ENCODE results near the gene SHF. TPM values are rescaled to one million over a fixed set of nuclear protein-coding genes. Genes with fewer than 3 reads are reported as not detected.
A peak's percentile ranks its signal among the peaks of the same experiment; 100 is the strongest.

Gene SHF
- total RNA-seq, 2 experiments from 2014 or later, result 19.8 to 23.5 TPM

- DNase-seq (peak; percentile 59), ATAC-seq (peak; percentile 59)
- H3K4me3 Mint-ChIP-seq, result no peak overlapping the region
- H3K27me3 Mint-ChIP-seq, result no peaks in the 10 kb centered on the region
- H3K27ac Mint-ChIP-seq, result no peak overlapping the region
- intact Hi-C loops (cut with micrococcal nuclease), result no loop called here
- H3K4me1 Mint-ChIP-seq (ENCODE audit: low read depth), result peaks cover 19% of the 10 kb centered on the region
- peak; percentile 65 for TF ChIP-seq CTCF (IDR thresholded peaks at IDR 0.05)
- H3K9me3 Mint-ChIP-seq, result no peaks in the 10 kb centered on the region
- ChIA-PET POLR2A (interaction anchor here (0.6 to 5.3 kb wide), 6 partner anchors 8 to 21 kb away, joined by 3 to 33 read pairs (median 4); partner anchors contain the start of gene SHF), CTCF (interaction anchor here (0.8 to 13.1 kb wide), 4 partner anchors 8 to 21 kb away, joined by 3 to 131 read pairs (median 5); partner anchors contain the start of gene SHF)
- H3K36me3 Mint-ChIP-seq (ENCODE audit: low read depth), result peaks cover 4% of the 10 kb centered on the region
These were observed 8.4 kb downstream of the SHF start for GRCh38 chr15:45179221-45179985.

DNA sequence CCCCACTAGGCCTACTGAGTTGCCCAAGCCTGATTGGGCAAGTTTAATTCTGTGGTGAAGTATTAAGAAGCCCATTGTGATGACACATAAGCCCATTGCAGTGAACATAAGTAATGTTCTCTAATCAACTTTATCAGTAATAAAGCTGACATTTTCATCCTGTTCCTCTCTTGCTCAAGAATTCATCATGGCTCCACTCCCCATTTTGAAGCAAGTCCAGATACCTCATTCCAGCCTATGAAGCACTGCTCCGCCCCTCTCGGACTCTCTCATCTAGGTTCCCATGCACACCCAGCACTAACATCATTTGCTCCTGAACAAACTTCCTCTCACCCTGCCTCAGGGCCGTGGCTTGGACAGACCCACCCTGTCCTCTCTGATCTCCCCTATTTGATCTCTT, 10.5 kb downstream of the SHF start:
- POLR2A ChIA-PET, result interaction anchor here (1.1 to 2.5 kb wide), 2 partner anchors 10 to 11 kb away, joined by 3 to 7 read pairs; partner anchors contain the start of gene SHF
- CTCF ChIA-PET, result interaction anchor here (2.0 to 13.1 kb wide), 2 partner anchors 11 to 28 kb away, joined by 11 to 131 read pairs; no protein-coding TSS in a partner anchor
- peaks cover 6% of the 10 kb centered on the region for H3K36me3 Mint-ChIP-seq (ENCODE audit: low read depth)
- H3K4me1 Mint-ChIP-seq (ENCODE audit: low read depth), result peaks cover 13% of the 10 kb centered on the region
- intact Hi-C loops (cut with micrococcal nuclease), result no loop called here
- H3K27ac Mint-ChIP-seq, result no peak overlapping the region
- no peaks in the 10 kb centered on the region for H3K9me3 Mint-ChIP-seq
- DNase-seq (no peak), ATAC-seq (no peak)
- no peaks in the 10 kb centered on the region for H3K27me3 Mint-ChIP-seq
- TF ChIP-seq CTCF (IDR thresholded peaks at IDR 0.05), result no peak
- no peak overlapping the region for H3K4me3 Mint-ChIP-seq

DNA sequence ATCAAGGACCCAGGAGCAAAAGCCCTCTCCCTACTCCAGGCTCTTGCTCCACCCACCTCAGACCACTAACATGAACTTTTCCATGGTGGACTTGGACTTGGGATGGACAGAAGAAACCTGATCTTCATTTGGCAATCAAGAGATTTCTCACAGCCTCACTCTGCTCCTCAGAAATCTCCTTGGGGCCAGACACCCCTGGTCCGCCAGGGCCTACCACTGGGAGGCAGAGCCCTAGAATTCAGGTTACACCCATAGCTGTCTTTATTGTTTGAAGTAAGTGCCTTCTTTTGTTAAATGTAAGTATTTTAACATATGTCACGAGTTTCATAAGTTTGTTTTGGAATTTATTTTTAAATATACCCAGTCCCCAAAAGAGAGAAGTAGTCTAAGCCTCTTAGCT, 13.2 kb downstream of the SHF start:
- Mint-ChIP-seq H3K27ac (no peak overlapping the region), H3K9me3 (no peaks in the 10 kb centered on the region), H3K36me3 (ENCODE audit: low read depth) (peaks cover 4% of the 10 kb centered on the region), H3K4me1 (ENCODE audit: low read depth) (no peaks in the 10 kb centered on the region), H3K4me3 (no peak overlapping the region), H3K27me3 (no peaks in the 10 kb centered on the region)
- DNase-seq, result no peak
- ChIA-PET POLR2A (no interaction called here), CTCF (interaction anchor here (13.1 kb wide), 1 partner anchor 8 kb away, joined by 131 read pairs; no protein-coding TSS in a partner anchor)
- intact Hi-C loops (cut with micrococcal nuclease), result no loop called here
- no peak for ATAC-seq
- no peak for TF ChIP-seq CTCF (IDR thresholded peaks at IDR 0.05)

DNA sequence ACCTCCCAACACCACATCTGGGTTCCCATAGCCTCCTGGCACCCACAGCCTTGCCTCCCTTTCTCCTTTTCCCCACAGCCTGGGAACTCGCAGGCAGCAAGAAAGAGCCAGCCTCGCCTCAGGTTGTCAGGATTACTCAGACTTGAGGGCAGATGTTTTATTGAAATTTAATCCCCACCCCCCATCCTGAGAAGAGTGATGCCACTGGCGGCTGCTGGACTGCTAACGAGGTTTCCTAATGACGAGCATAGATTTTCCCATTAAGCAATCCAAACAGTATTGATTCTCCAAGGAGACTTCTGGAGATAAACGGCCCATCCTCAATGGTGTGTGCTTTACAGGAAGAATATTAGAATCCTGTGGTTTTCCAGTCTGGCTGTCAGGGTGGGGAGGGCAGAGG, 13.7 kb downstream of the SHF start:
- intact Hi-C loops (cut with micrococcal nuclease), result no loop called here
- no peak for ATAC-seq
- Mint-ChIP-seq H3K4me3 (no peak overlapping the region), H3K9me3 (no peaks in the 10 kb centered on the region), H3K36me3 (ENCODE audit: low read depth) (peaks cover 4% of the 10 kb centered on the region), H3K4me1 (ENCODE audit: low read depth) (no peaks in the 10 kb centered on the region), H3K27me3 (no peaks in the 10 kb centered on the region), H3K27ac (no peak overlapping the region)
- no peak for DNase-seq
- ChIA-PET CTCF (interaction anchor here (13.1 kb wide), 1 partner anchor 8 kb away, joined by 131 read pairs; no protein-coding TSS in a partner anchor), POLR2A (interaction anchor here (1.0 kb wide), 1 partner anchor 13 kb away, joined by 3 read pairs; no protein-coding TSS in a partner anchor)
- TF ChIP-seq CTCF (IDR thresholded peaks at IDR 0.05), result no peak

DNA sequence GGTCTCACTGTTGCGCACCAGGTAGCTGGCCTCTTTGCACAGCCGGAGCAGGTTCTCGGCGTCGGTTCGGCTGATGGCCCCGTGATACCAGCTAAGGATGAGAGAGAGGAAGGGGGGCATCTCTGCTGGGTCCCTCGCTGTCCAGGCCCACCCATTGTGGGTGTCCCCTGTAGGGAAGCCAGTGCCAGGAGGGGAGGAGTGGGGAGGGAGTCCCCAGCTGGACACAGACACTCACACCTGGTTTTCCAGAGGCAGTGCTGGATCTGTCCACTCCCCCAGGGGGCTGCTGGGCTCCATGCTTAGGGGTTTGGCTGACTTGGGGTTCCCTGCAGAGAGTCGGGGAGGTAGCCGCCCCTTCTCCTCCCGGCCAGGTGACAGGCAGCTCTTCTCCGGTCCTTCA, 15.9 kb downstream of the SHF start:
- no peaks in the 10 kb centered on the region for H3K27me3 Mint-ChIP-seq
- no peak overlapping the region for H3K27ac Mint-ChIP-seq
- ATAC-seq, result no peak
- TF ChIP-seq CTCF (IDR thresholded peaks at IDR 0.05), result no peak
- ChIA-PET POLR2A (interaction anchor here (1.3 kb wide), 2 partner anchors 8 to 29 kb away, joined by 3 to 4 read pairs; no protein-coding TSS in a partner anchor), CTCF (interaction anchor here (1.0 to 1.6 kb wide), 6 partner anchors 9 to 54 kb away, joined by 3 to 6 read pairs (median 4); no protein-coding TSS in a partner anchor)
- H3K36me3 Mint-ChIP-seq (ENCODE audit: low read depth), result peaks cover 4% of the 10 kb centered on the region
- H3K9me3 Mint-ChIP-seq, result no peaks in the 10 kb centered on the region
- no peak overlapping the region for H3K4me3 Mint-ChIP-seq
- H3K4me1 Mint-ChIP-seq (ENCODE audit: low read depth), result peaks cover 1% of the 10 kb centered on the region
- no peak for DNase-seq
- intact Hi-C loops (cut with micrococcal nuclease), result no loop called here

Data from activated CD8-positive, alpha-beta T cell treated with anti-CD3 and anti-CD28 coated beads for 36 hours (primary cell).